ENCODE results near the gene MED29.

DNA sequence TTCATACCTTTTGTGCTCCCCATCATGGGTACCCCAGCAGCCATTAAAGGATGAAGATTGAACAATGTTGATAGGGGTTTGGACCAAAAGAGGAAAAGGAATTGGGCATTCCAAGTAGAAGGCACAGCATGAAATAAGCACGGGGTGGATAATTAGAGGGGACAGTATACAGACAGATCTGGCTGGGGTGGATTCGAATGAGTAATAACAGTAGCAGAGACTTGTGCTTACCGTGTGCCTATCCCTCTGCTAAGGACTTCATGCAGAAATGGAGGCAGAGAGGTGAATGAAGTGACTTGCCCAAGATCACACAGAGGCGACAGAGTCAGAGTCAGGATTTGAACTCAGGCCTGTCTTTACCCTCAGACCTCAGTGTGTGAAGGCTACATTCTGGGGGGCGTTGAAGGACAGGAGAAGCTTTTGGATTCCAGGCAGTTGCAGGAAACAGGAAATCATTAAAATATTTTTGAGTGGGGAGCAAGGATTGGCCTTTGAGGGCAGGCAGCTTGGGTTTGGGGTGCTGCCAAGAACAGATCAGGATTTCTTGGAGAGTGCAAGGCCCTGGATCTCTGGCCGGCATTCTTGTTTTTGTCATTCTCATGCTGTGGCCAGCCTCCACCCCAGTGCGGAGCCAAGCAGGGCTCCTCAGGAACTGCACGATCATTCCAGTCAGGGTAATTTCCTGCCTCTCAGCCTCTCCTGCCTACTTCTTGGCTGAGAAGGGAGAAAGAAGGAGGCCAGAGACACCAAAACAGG, 19.0 kb upstream of the MED29 start:
- no peak for TF ChIP-seq CTCF (IDR thresholded peaks at IDR 0.05; ENCODE audit: insufficient read depth, low read depth, low read length)
- no peak for TF ChIP-seq EZH2 (IDR thresholded peaks at IDR 0.05; ENCODE audit: insufficient read depth, low read length)
